ENCODE measurements around the gene TBC1D14. TPM values are rescaled to one million over a fixed set of nuclear protein-coding genes. Genes with fewer than 3 reads are reported as not detected.

TBC1D14 gene
- total RNA-seq, 4 donors from 2014 or later, result 42.6 to 56.9 (median 54.0) TPM

DNA sequence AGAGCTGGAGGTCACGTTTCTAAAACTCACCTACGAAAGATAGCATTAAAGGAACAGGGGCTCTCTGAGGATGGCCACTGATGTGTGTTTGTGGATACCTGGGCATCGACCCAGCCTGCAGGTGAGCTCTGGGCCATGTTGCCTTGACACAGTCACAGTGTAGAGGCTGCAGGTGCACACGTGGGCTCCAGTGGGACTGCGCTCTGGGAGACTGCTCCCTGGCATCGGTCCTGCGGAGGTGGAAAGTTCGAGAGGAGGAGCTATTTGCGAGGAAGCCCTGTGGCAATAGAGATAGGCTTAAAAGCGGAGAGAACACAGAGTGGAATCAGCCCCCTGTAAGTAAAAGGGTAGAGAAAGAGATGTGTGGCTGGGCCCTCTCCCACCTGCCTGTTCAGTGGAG is 121.2 kb downstream of the TBC1D14 start:
- TF ChIP-seq POLR2A (IDR thresholded peaks at IDR 0.05) (no peak), POLR2AphosphoS5 (IDR thresholded peaks at IDR 0.05) (no peak), EP300 (IDR thresholded peaks at IDR 0.05; ENCODE audit: low read depth) (no peak)
- TF ChIP-seq, protein P1, sequence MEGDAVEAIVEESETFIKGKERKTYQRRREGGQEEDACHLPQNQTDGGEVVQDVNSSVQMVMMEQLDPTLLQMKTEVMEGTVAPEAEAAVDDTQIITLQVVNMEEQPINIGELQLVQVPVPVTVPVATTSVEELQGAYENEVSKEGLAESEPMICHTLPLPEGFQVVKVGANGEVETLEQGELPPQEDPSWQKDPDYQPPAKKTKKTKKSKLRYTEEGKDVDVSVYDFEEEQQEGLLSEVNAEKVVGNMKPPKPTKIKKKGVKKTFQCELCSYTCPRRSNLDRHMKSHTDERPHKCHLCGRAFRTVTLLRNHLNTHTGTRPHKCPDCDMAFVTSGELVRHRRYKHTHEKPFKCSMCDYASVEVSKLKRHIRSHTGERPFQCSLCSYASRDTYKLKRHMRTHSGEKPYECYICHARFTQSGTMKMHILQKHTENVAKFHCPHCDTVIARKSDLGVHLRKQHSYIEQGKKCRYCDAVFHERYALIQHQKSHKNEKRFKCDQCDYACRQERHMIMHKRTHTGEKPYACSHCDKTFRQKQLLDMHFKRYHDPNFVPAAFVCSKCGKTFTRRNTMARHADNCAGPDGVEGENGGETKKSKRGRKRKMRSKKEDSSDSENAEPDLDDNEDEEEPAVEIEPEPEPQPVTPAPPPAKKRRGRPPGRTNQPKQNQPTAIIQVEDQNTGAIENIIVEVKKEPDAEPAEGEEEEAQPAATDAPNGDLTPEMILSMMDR (IDR thresholded peaks at IDR 0.05), result no peak
- Histone ChIP-seq H3K27me3 (no peaks in the 10 kb centered on the region), H3K27ac (no peak overlapping the region), H3K36me3 (peaks cover 0 to 24% (median 10%) of the 10 kb centered on the region in 4 donors), H3K4me1 (no peaks in the 10 kb centered on the region), H3K4me3 (no peak overlapping the region), H3K9me3 (no peaks in the 10 kb centered on the region)
- in situ Hi-C loops (cut with MboI; ENCODE audit: low pct_ligation_motif_present in 1 of 4, low pct_unique_long_range_greater_than_20kb in 1 of 4, low sequenced_read_pairs in 3 of 4) (no loop called here), intact Hi-C loops (cut with DNase I; ENCODE audit: low total_unique reads) (no loop called here)
- no peak for DNase-seq
- WGBS, 2 donors (ENCODE audit: low coverage in 1 of 2), result 85 to 92% methylated on average over 5 to 10 of the region's 10 CpGs

DNA sequence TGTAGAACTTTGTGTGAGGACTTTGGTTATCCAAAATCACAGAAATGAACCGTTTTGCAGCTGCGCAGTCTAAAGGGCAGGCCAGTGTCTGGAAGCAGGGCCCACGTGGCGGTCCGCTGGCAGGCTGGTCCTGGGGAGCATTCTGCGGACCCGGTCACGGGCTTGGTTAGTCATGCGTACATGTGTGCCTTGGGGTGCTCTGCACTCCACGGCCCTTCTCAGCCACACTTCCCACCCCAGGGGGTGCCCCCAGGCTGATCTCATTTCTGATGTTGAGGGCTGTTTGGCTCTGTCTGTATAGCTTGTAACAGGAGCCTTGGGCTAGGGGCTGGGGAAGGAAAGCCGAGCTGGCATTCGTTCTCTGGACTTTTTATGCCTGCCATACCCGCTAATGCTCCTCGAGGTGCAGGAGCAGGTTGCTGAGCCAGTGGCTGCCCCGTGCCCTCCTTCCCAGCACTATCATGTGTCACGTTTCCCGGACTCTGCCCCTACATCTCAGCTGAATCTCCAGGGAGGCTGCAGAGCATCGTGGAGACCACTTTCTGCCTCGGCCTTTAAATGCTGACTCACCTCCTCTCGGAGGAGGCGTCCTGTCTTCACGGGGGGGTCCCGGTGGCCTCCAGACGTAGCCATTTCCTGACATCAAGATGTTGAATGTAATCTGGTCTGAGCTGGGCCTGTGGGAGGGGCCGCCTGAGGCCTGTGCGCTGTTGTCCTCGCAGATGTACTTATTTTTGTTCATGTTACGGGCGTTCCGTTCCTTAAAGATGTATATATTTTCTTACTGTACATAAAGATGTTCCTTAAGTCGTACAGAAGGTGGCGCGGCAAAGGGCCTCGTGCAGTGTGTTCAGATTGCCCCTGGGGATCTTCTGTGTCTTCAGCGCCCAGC is 122.2 kb downstream of the TBC1D14 start:
- Histone ChIP-seq H3K4me3 (no peak overlapping the region), H3K36me3 (peaks cover 0 to 20% (median 9%) of the 10 kb centered on the region in 4 donors), H3K27me3 (no peaks in the 10 kb centered on the region), H3K4me1 (no peaks in the 10 kb centered on the region), H3K9me3 (no peaks in the 10 kb centered on the region), H3K27ac (no peak overlapping the region)
- in situ Hi-C loops (cut with MboI; ENCODE audit: low pct_ligation_motif_present in 1 of 4, low pct_unique_long_range_greater_than_20kb in 1 of 4, low sequenced_read_pairs in 3 of 4), result no loop called here
- intact Hi-C loops (cut with DNase I; ENCODE audit: low total_unique reads), result no loop called here
- 86 to 88% methylated on average over 10 to 35 of the region's 35 CpGs for WGBS, 2 donors (ENCODE audit: low coverage in 1 of 2)
- no peak for DNase-seq
- TF ChIP-seq POLR2AphosphoS5 (IDR thresholded peaks at IDR 0.05) (no peak), EP300 (IDR thresholded peaks at IDR 0.05; ENCODE audit: low read depth) (no peak), POLR2A (IDR thresholded peaks at IDR 0.05) (no peak)
- TF ChIP-seq, protein P1 (IDR thresholded peaks at IDR 0.05), result no peak

DNA sequence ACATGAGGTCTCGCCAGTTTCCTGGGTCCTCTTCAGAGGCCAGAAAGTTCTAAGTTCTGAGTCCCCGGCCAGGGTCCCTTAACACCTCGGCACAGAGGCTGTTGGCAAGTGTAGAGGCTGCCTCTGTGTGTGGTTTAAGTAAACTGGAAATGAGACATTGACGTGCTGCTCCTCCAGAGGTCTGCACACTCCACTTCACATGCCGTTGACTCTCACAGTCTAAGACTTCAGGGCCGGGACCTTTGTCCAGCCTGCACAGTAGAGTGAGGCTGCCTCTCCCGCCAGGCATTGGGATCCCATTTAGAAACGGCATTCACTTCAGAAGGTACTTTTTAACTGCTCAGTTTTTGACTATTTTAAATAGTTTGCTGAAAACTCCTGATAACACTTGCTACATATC is 123.0 kb downstream of the TBC1D14 start:
- Histone ChIP-seq H3K9me3 (no peaks in the 10 kb centered on the region), H3K27ac (no peak overlapping the region), H3K4me1 (no peaks in the 10 kb centered on the region), H3K27me3 (no peaks in the 10 kb centered on the region), H3K36me3 (peaks cover 0 to 20% (median 9%) of the 10 kb centered on the region in 4 donors), H3K4me3 (no peak overlapping the region)
- TF ChIP-seq EP300 (IDR thresholded peaks at IDR 0.05; ENCODE audit: low read depth), result no peak
- no peak for TF ChIP-seq POLR2AphosphoS5 (IDR thresholded peaks at IDR 0.05)
- no peak for TF ChIP-seq POLR2A (IDR thresholded peaks at IDR 0.05)
- TF ChIP-seq, protein P1 (IDR thresholded peaks at IDR 0.05), result no peak
- DNase-seq, result no peak
- 89 to 100% methylated on average over 2 to 8 of the region's 8 CpGs for WGBS, 2 donors (ENCODE audit: low coverage in 1 of 2)
- intact Hi-C loops (cut with DNase I; ENCODE audit: low total_unique reads), result no loop called here
- in situ Hi-C loops (cut with MboI; ENCODE audit: low pct_ligation_motif_present in 1 of 4, low pct_unique_long_range_greater_than_20kb in 1 of 4, low sequenced_read_pairs in 3 of 4), result no loop called here

DNA sequence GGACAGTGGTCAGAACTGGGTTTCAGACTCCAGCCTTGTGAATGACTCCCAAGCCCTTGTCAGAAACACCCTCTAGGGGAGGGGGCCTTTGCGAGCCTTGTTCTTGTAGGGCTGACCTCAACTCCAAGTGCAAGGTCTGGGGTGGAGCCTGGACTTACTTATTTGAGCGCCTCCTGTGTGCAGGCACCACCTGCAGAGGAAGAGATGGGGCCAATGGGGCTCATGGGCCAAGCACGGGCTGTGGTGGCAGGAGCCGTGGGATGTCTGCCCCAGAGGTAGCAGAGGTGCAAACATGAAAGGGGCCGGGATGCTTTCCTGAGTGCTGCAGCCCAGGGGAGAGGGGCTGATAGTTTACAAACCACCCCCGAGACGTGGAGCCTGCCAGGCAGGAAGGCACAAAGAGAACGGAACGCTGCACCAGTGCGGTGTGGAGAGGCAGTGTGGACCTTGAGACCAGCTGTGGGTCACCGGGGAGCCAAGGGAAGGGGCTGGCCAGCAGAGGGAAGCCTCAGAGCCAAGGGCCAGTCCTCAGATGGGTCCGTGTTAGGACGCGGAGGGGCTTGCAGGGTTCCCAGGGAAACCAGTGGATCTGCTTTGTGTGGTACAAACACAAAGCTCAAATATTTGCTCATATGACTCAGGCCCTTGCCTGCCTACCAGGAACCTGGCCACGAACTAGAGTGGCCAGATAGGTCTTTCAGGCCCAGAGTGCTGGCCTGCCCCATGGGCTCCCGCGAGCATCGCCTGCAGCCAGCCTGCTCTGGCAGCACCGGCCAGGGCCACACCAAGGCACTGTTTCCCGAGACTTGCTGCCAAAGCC is 124.8 kb downstream of the TBC1D14 start:
- H3K4me3 ChIP-seq, result no peak overlapping the region
- no peaks in the 10 kb centered on the region for H3K27me3 ChIP-seq
- peaks cover 0 to 20% (median 9%) of the 10 kb centered on the region in 4 donors for H3K36me3 ChIP-seq
- intact Hi-C loops (cut with DNase I; ENCODE audit: low total_unique reads) (loop anchor here (5.0 kb wide), 1 partner anchor 38 kb away; no protein-coding TSS in a partner anchor), in situ Hi-C loops (cut with MboI; ENCODE audit: low pct_ligation_motif_present in 1 of 4, low pct_unique_long_range_greater_than_20kb in 1 of 4, low sequenced_read_pairs in 3 of 4) (no loop called here)
- no peaks in the 10 kb centered on the region for H3K9me3 ChIP-seq
- DNase-seq, result no peak
- TF ChIP-seq POLR2AphosphoS5 (IDR thresholded peaks at IDR 0.05) (no peak), POLR2A (IDR thresholded peaks at IDR 0.05) (no peak), EP300 (IDR thresholded peaks at IDR 0.05; ENCODE audit: low read depth) (no peak)
- TF ChIP-seq, protein P1 (IDR thresholded peaks at IDR 0.05), result no peak
- 72% methylated on average over 20 of the region's 20 CpGs; no CpG with 5 or more reads in 1 of the 2 donors for WGBS, 2 donors (ENCODE audit: low coverage in 1 of 2)
- H3K27ac ChIP-seq, result no peak overlapping the region
- H3K4me1 ChIP-seq, result no peaks in the 10 kb centered on the region

All from transverse colon (tissue), 4 donors.